ENCODE data around the gene MMP20. TPM values are rescaled to one million over a fixed set of nuclear protein-coding genes. Genes with fewer than 3 reads are reported as not detected.
"Not testable (repeated sequence)": the region's sequence is repeated elsewhere in the genome, so short reads cannot be mapped to it uniquely, and the experiment has no call there.

Gene MMP20
- total RNA-seq, 1 experiment from 2014 or later, result not detected

GRCh38 chr11:102633385-102634026, 8.4 kb upstream of the MMP20 start:
- Histone ChIP-seq H3K4me3 (ENCODE audit: low read depth, low read length, poor library complexity, severe bottlenecking) (no peak overlapping the region), H3K4me1 (ENCODE audit: insufficient read depth, low read length, poor library complexity, severe bottlenecking) (peaks cover 3% of the 10 kb centered on the region), H3K9me3 (ENCODE audit: low read depth, low read length, poor library complexity, severe bottlenecking) (no peaks in the 10 kb centered on the region), H3K27ac (ENCODE audit: low read depth, low read length, poor library complexity, severe bottlenecking) (no peak overlapping the region), H3K27me3 (replicated peaks; ENCODE audit: insufficient read depth, low read depth, low read length, poor library complexity) (peaks cover 59% of the 10 kb centered on the region), H3K36me3 (ENCODE audit: insufficient read depth, low read length, poor library complexity, severe bottlenecking) (no peaks in the 10 kb centered on the region)
- ChIA-PET CTCF (no interaction called here), POLR2A (ENCODE audit: low non-redundant PET) (no interaction called here)
- intact Hi-C loops (cut with micrococcal nuclease; ENCODE audit: unreplicated experiment), result no loop called here
- no TSS peak for BruUV-seq (replicated peaks)
- no peak for TF ChIP-seq EZH2 (IDR thresholded peaks at IDR 0.05; ENCODE audit: borderline replicate concordance, low read depth, low read length, poor library complexity, severe bottlenecking)
- DNase-seq (ENCODE audit: low spot score), result no peak

GRCh38 chr11:102632026-102632425, 6.9 kb upstream of the MMP20 start:
- peaks cover 56% of the 10 kb centered on the region for H3K27me3 ChIP-seq (replicated peaks; ENCODE audit: insufficient read depth, low read depth, low read length, poor library complexity)
- no peak overlapping the region for H3K27ac ChIP-seq (ENCODE audit: low read depth, low read length, poor library complexity, severe bottlenecking)
- POLR2A ChIA-PET (ENCODE audit: low non-redundant PET), result no interaction called here
- TF ChIP-seq EZH2 (IDR thresholded peaks at IDR 0.05; ENCODE audit: borderline replicate concordance, low read depth, low read length, poor library complexity, severe bottlenecking) (no peak), CTCF (conservative IDR thresholded peaks at IDR 0.05; ENCODE audit: low read depth, low read length) (no peak)
- no peaks in the 10 kb centered on the region for H3K36me3 ChIP-seq (ENCODE audit: insufficient read depth, low read length, poor library complexity, severe bottlenecking)
- H3K9me3 ChIP-seq (ENCODE audit: low read depth, low read length, poor library complexity, severe bottlenecking), result no peaks in the 10 kb centered on the region
- no peaks in the 10 kb centered on the region for H3K4me1 ChIP-seq (ENCODE audit: insufficient read depth, low read length, poor library complexity, severe bottlenecking)
- BruUV-seq (replicated peaks), result no TSS peak
- CTCF ChIA-PET, result no interaction called here
- DNase-seq (ENCODE audit: low spot score), result no peak
- intact Hi-C loops (cut with micrococcal nuclease; ENCODE audit: unreplicated experiment), result no loop called here
- H3K4me3 ChIP-seq (ENCODE audit: low read depth, low read length, poor library complexity, severe bottlenecking), result no peak overlapping the region

GRCh38 chr11:102630598-102631448, 5.7 kb upstream of the MMP20 start:
- no peaks in the 10 kb centered on the region for H3K36me3 ChIP-seq (ENCODE audit: insufficient read depth, low read length, poor library complexity, severe bottlenecking)
- BruUV-seq (replicated peaks), result no TSS peak
- TF ChIP-seq CTCF (conservative IDR thresholded peaks at IDR 0.05; ENCODE audit: low read depth, low read length) (no peak), EZH2 (IDR thresholded peaks at IDR 0.05; ENCODE audit: borderline replicate concordance, low read depth, low read length, poor library complexity, severe bottlenecking) (no peak)
- ChIA-PET CTCF (interaction anchor here (0.6 kb wide), 1 partner anchor 265 kb away, joined by 3 read pairs; no protein-coding TSS in a partner anchor), POLR2A (ENCODE audit: low non-redundant PET) (no interaction called here)
- peaks cover 50% of the 10 kb centered on the region for H3K27me3 ChIP-seq (replicated peaks; ENCODE audit: insufficient read depth, low read depth, low read length, poor library complexity)
- no peak for DNase-seq (ENCODE audit: low spot score)
- intact Hi-C loops (cut with micrococcal nuclease; ENCODE audit: unreplicated experiment), result no loop called here
- no peak overlapping the region for H3K4me3 ChIP-seq (ENCODE audit: low read depth, low read length, poor library complexity, severe bottlenecking)
- H3K9me3 ChIP-seq (ENCODE audit: low read depth, low read length, poor library complexity, severe bottlenecking), result no peaks in the 10 kb centered on the region
- no peak overlapping the region for H3K27ac ChIP-seq (ENCODE audit: low read depth, low read length, poor library complexity, severe bottlenecking)
- H3K4me1 ChIP-seq (ENCODE audit: insufficient read depth, low read length, poor library complexity, severe bottlenecking), result no peaks in the 10 kb centered on the region

GRCh38 chr11:102629908-102630307, 4.8 kb upstream of the MMP20 start:
- H3K9me3 ChIP-seq (ENCODE audit: low read depth, low read length, poor library complexity, severe bottlenecking); CTCF ChIA-PET; H3K4me1 ChIP-seq (ENCODE audit: insufficient read depth, low read length, poor library complexity, severe bottlenecking); H3K36me3 ChIP-seq (ENCODE audit: insufficient read depth, low read length, poor library complexity, severe bottlenecking); POLR2A ChIA-PET (ENCODE audit: low non-redundant PET); H3K27ac ChIP-seq (ENCODE audit: low read depth, low read length, poor library complexity, severe bottlenecking); intact Hi-C loops (cut with micrococcal nuclease; ENCODE audit: unreplicated experiment); BruUV-seq (replicated peaks); DNase-seq (ENCODE audit: low spot score); H3K4me3 ChIP-seq (ENCODE audit: low read depth, low read length, poor library complexity, severe bottlenecking): not testable (repeated sequence)
- peaks cover 43% of the 10 kb centered on the region for H3K27me3 ChIP-seq (replicated peaks; ENCODE audit: insufficient read depth, low read depth, low read length, poor library complexity)
